OCI-LY7 (cell line): ENCODE data around the gene TAF4. TPM values are rescaled to one million over a fixed set of nuclear protein-coding genes. Genes with fewer than 3 reads are reported as not detected.

ENCODE experiments used
- BruUV-seq: library from RNA; stranded (reverse); fragments of 400-500 nt; replicated peaks from 2 replicates; lab custom pipeline; 2021; lab: Mats Ljungman, UMichigan
- CTCF ChIA-PET: fragments of 300-600 bp; sonication (Branson Sonifier 250); formaldehyde crosslinking; loops from one replicate; lab custom pipeline; 2022; ENCODE audit warnings: antibody characterized with exemption; ENCODE audit not compliant: unreplicated experiment; lab: Charles Lee
- POLR2A ChIA-PET: fragments of 300-600 bp; sonication (Branson Sonifier 250); formaldehyde crosslinking; loops from one replicate; lab custom pipeline; 2022; ENCODE audit warnings: antibody characterized with exemption; lab: Charles Lee
- DNase-seq: peaks from one replicate; pipeline ENCODE4 v3.0.0-alpha.2; 2015; ENCODE audit warnings: low spot score
- H2AFZ ChIP-seq: fragments of 200-600 bp; sonication (generic), shearing (Covaris generic); 2 replicates; pipeline ENCODE4 v1.6.1; 2014; ENCODE audit warnings: mild to moderate bottlenecking, antibody characterized with exemption, low read length, moderate library complexity
- H3K27ac ChIP-seq: fragments of 200-600 bp; sonication (generic); 2 replicates; pipeline ENCODE4 v1.5.1; 2014; ENCODE audit warnings: mixed run types, low read depth, mild to moderate bottlenecking, moderate library complexity, low read length, inconsistent platforms; ENCODE audit not compliant: poor library complexity, severe bottlenecking
- H3K36me3 ChIP-seq: fragments of 200-600 bp; sonication (generic); 2 replicates; pipeline ENCODE4 v1.6.1; 2014; ENCODE audit warnings: mild to moderate bottlenecking, antibody characterized with exemption, low read length, moderate library complexity, mixed read lengths; ENCODE audit not compliant: insufficient read depth
- H3K4me1 ChIP-seq: fragments of 200-600 bp; sonication (generic); 2 replicates; pipeline ENCODE4 v1.5.1; 2014; ENCODE audit warnings: mild to moderate bottlenecking, low read length; ENCODE audit not compliant: insufficient read depth, poor library complexity, severe bottlenecking
- H3K4me2 ChIP-seq: fragments of 200-600 bp; sonication (generic); 2 replicates; pipeline ENCODE4 v1.6.1; 2014; ENCODE audit warnings: mild to moderate bottlenecking, low read length
- H3K4me3 ChIP-seq: fragments of 200-600 bp; sonication (generic); 2 replicates; pipeline ENCODE4 v1.5.1; 2014; ENCODE audit warnings: mild to moderate bottlenecking, low read depth, low read length; ENCODE audit not compliant: poor library complexity, severe bottlenecking
- H3K79me2 ChIP-seq: fragments of 200-600 bp; sonication (generic); 2 replicates; pipeline ENCODE4 v1.6.1; 2016; ENCODE audit warnings: low read depth, mild to moderate bottlenecking, low read length, moderate library complexity, mixed read lengths; ENCODE audit not compliant: insufficient read depth
- H3K9me2 ChIP-seq: fragments of 200-600 bp; sonication (generic); 2 replicates; pipeline ENCODE4 v1.6.1; 2016; ENCODE audit warnings: mild to moderate bottlenecking, low read length, mixed read lengths; ENCODE audit not compliant: insufficient read depth
- H3K9me3 ChIP-seq: fragments of 200-600 bp; sonication (generic); 2 replicates; pipeline ENCODE4 v1.6.1; 2014; ENCODE audit warnings: mild to moderate bottlenecking, mixed run types, low read length, mixed read lengths
- H4K20me1 ChIP-seq: fragments of 200-600 bp; sonication (generic); 2 replicates; pipeline ENCODE4 v1.6.1; 2014; ENCODE audit warnings: mild to moderate bottlenecking, antibody characterized with exemption, low read length, moderate library complexity, mixed read lengths; ENCODE audit not compliant: insufficient read depth
- EZH2phosphoT487 ChIP-seq: fragments of 200-600 bp; sonication (generic); IDR thresholded peaks from 2 replicates; pipeline ENCODE4 v1.6.1; 2018; ENCODE audit warnings: low read depth, borderline replicate concordance, mild to moderate bottlenecking, mixed run types, antibody characterized with exemption, low read length, moderate library complexity, mixed read lengths
- intact Hi-C: fragments of 100-400 bp; cut with micrococcal nuclease; formaldehyde crosslinking; loops from one replicate; pipeline ENCODE4 v1.10.0; 2022; ENCODE audit not compliant: unreplicated experiment
- total RNA-seq, 2 experiments: library from RNA; depleted of rRNA in 1 of 2; stranded (reverse); fragments of >200 nt in 1 of 2; shearing (Covaris generic) in 1 of 2; gene quantifications; 2 replicates each; pipeline ENCODE4 v1.2.3, GENCODE V29; 2014 to 2022
- TF ChIP-seq, protein P1 (sequence below): fragments of 200-600 bp; sonication (generic); conservative IDR thresholded peaks from 2 replicates; pipeline ENCODE4 v1.5.1; 2014; ENCODE audit warnings: mild to moderate bottlenecking, antibody characterized with exemption, low read length, moderate library complexity, mixed read lengths

Gene TAF4
- total RNA-seq, 2 experiments from 2014 or later = 11.2 to 38.9 TPM

DNA sequence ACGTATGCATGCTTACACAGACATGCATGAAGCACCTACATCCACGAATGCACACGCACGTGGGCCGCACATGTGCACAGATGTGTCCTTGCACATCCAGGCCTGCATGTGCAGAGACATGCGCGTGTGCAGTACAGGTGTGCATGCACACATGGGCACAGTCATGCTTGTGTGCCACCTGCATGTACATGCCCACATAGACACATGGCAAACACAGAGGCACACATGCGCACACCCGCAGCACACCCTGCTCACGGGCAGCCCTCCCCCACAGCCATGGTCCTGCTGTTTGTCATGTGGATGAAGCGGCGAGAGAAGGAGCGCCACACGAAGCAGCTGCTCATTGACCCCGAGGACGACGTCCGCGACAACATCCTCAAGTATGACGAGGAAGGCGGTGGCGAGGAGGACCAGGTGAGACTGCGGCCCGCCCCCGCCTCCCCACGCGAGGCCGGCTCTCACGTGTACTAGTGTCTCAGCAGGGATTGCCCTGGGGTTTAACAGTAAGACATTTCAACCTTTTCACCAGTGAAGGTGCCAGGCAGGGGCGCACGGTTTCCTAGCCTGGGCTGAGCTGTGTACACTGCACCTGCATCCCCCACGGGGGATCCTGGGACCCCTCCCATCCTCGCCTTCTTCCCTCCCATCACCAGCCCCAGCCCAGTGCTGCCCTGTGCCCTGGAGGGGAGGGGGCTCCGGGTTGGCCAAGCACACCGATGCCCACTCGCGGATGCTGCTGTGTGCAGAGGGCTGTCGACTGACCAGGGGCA lies 132.8 kb downstream of the TAF4 start:
- Histone ChIP-seq H3K4me2 (no peak overlapping the region), H4K20me1 (no peaks in the 10 kb centered on the region), H3K4me3 (no peak overlapping the region), H3K27ac (no peak overlapping the region), H2AFZ (no peak overlapping the region), H3K79me2 (no peaks in the 10 kb centered on the region), H3K9me3 (no peaks in the 10 kb centered on the region), H3K4me1 (no peaks in the 10 kb centered on the region), H3K36me3 (no peaks in the 10 kb centered on the region), H3K9me2 (no peaks in the 10 kb centered on the region)
- CTCF ChIA-PET = interaction anchor here (0.6 kb wide), 1 partner anchor 53 kb away, joined by 3 read pairs; no protein-coding TSS in a partner anchor
- BruUV-seq = no TSS peak
- DNase-seq = no peak
- POLR2A ChIA-PET = no interaction called here
- TF ChIP-seq, protein P1, sequence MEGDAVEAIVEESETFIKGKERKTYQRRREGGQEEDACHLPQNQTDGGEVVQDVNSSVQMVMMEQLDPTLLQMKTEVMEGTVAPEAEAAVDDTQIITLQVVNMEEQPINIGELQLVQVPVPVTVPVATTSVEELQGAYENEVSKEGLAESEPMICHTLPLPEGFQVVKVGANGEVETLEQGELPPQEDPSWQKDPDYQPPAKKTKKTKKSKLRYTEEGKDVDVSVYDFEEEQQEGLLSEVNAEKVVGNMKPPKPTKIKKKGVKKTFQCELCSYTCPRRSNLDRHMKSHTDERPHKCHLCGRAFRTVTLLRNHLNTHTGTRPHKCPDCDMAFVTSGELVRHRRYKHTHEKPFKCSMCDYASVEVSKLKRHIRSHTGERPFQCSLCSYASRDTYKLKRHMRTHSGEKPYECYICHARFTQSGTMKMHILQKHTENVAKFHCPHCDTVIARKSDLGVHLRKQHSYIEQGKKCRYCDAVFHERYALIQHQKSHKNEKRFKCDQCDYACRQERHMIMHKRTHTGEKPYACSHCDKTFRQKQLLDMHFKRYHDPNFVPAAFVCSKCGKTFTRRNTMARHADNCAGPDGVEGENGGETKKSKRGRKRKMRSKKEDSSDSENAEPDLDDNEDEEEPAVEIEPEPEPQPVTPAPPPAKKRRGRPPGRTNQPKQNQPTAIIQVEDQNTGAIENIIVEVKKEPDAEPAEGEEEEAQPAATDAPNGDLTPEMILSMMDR = no peak
- TF ChIP-seq EZH2phosphoT487 = no peak
- intact Hi-C loops = no loop called here

GRCh38 chr20:61932199-61932592 lies 133.5 kb downstream of the TAF4 start:
- intact Hi-C loops = no loop called here

More at GRCh38 chr20:61932199-61932592, 133.5 kb downstream of the TAF4 start:
- Histone ChIP-seq H2AFZ (no peak overlapping the region), H3K36me3 (no peaks in the 10 kb centered on the region), H3K4me1 (no peaks in the 10 kb centered on the region), H4K20me1 (no peaks in the 10 kb centered on the region), H3K27ac (no peak overlapping the region), H3K79me2 (no peaks in the 10 kb centered on the region), H3K9me2 (no peaks in the 10 kb centered on the region), H3K4me3 (no peak overlapping the region), H3K4me2 (no peak overlapping the region), H3K9me3 (no peaks in the 10 kb centered on the region)
- POLR2A ChIA-PET = no interaction called here
- TF ChIP-seq EZH2phosphoT487 = no peak
- TF ChIP-seq, protein P1 = no peak
- CTCF ChIA-PET = no interaction called here
- BruUV-seq = no TSS peak
- DNase-seq = no peak
